ENCODE measurements around the gene LEO1.
"Not testable (repeated sequence)": the region's sequence is repeated elsewhere in the genome, so short reads cannot be mapped to it uniquely, and the experiment has no call there.

Gene LEO1

DNA sequence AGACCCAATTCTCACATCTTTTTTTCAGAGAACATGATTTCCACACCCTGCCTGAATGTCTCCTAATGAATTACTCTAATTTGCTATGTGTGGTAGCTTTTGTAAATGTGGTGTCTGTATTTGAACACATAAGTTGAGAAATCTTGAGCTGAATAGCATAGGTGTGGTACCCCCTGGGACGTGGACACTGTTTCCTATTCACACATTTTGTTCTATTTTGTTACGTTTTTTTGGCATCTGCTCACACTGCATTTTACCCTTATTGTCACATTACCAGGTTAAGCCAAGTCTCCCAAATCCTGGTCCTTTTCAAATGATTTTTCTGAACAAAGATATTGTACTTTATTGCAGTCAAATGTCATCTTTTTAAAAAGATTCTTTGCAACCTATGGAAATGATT, 40.6 kb upstream of the LEO1 start:
- Histone ChIP-seq H3K4me3 (ENCODE audit: low read length in 2 of 2) (no peak overlapping the region), H3K9ac (ENCODE audit: low read length in 2 of 2) (no peak overlapping the region), H3K36me3 (ENCODE audit: control insufficient read depth in 2 of 2, insufficient read depth in 2 of 2, low read length in 2 of 2) (no peaks in the 10 kb centered on the region), H3K4me1 (ENCODE audit: control insufficient read depth, insufficient read depth, low read length) (peaks cover 8% of the 10 kb centered on the region), H3K9me3 (ENCODE audit: control insufficient read depth in 2 of 2, low read length in 2 of 2) (no peaks in the 10 kb centered on the region), H3K27ac (ENCODE audit: low read length) (no peak overlapping the region), H3K27me3 (ENCODE audit: control insufficient read depth in 1 of 2, insufficient read depth in 2 of 2, low read length in 2 of 2) (no peaks in the 10 kb centered on the region)

DNA sequence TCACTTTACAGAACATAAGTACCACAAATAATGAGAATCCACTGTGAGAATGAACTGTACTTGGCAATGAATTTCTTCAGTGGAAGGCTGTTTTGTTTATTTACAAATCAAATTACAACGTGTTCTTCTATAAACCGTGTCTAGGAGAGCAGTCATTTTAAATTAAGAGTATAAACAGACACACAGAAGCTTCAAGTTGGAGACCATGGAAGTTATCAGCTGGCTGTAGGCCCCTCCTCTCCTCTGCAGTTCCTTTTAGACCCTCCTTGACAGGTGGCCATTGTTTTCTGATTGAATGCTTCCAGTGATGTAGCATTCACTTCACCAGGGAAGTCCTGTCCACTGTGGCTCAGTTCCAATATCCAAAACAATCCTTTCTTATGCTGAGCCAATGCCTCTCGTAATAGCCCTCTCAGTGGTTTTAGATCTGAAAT, 40.1 kb upstream of the LEO1 start:
- Histone ChIP-seq H3K9me3 (ENCODE audit: control insufficient read depth in 2 of 2, low read length in 2 of 2) (no peaks in the 10 kb centered on the region), H3K9ac (ENCODE audit: low read length in 2 of 2) (no peak overlapping the region), H3K27ac (ENCODE audit: low read length) (no peak overlapping the region), H3K4me3 (ENCODE audit: low read length in 2 of 2) (no peak overlapping the region), H3K4me1 (ENCODE audit: control insufficient read depth, insufficient read depth, low read length) (peaks cover 8% of the 10 kb centered on the region), H3K36me3 (ENCODE audit: control insufficient read depth in 2 of 2, insufficient read depth in 2 of 2, low read length in 2 of 2) (no peaks in the 10 kb centered on the region), H3K27me3 (ENCODE audit: control insufficient read depth in 1 of 2, insufficient read depth in 2 of 2, low read length in 2 of 2) (no peaks in the 10 kb centered on the region)

DNA sequence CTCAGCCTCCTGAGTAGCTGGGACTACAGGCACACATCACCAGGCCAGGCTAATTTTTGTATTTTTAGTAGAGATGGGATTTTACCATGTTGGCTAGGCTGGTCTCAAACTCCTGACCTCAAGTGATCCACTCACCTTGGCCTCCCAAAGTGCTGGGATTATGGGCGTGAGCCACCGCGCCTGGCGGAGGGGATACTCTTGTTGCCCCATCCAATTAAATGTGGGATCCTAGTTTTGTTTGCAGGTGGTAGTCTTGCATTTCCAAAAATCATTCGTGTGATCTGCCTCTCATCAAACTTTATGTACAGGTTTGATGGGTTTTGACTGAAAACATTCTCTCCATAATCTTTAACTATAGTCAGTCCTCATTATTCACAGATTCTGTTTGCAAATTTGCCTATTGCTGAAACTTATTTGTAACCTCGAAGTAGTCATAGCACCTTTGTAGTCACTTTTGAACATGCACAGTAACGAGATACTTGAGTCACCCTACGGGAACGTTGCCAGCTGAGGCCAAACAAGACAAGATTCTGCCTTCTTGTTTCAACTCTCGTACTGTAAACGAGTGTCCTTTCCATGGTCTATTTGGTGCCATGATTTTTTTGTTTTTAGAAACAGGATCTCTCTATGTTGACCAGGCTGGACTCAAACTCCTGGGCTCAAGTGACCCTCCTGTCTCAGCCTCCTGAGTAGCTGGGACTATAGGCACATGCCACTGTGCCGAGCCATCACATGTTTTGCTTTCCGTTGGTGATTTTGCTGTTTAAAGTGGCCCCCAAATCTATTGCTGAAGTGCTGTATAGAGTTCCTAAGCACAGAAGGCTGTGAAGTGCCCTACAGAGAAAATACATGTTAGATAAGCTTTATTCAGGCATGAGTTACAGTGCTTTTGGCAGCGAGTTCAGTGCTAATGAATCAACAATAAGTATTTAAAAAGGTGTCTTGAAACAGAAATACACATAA, 39.3 kb upstream of the LEO1 start:
- H3K4me1 ChIP-seq (ENCODE audit: control insufficient read depth, insufficient read depth, low read length) = peaks cover 8% of the 10 kb centered on the region
- no peaks in the 10 kb centered on the region for H3K9me3 ChIP-seq (ENCODE audit: control insufficient read depth in 2 of 2, low read length in 2 of 2)
- H3K4me3 ChIP-seq (ENCODE audit: low read length in 2 of 2) = no peak overlapping the region
- no peak overlapping the region for H3K9ac ChIP-seq (ENCODE audit: low read length in 2 of 2)
- H3K27ac ChIP-seq (ENCODE audit: low read length) = no peak overlapping the region
- no peaks in the 10 kb centered on the region for H3K27me3 ChIP-seq (ENCODE audit: control insufficient read depth in 1 of 2, insufficient read depth in 2 of 2, low read length in 2 of 2)
- H3K36me3 ChIP-seq (ENCODE audit: control insufficient read depth in 2 of 2, insufficient read depth in 2 of 2, low read length in 2 of 2) = no peaks in the 10 kb centered on the region

DNA sequence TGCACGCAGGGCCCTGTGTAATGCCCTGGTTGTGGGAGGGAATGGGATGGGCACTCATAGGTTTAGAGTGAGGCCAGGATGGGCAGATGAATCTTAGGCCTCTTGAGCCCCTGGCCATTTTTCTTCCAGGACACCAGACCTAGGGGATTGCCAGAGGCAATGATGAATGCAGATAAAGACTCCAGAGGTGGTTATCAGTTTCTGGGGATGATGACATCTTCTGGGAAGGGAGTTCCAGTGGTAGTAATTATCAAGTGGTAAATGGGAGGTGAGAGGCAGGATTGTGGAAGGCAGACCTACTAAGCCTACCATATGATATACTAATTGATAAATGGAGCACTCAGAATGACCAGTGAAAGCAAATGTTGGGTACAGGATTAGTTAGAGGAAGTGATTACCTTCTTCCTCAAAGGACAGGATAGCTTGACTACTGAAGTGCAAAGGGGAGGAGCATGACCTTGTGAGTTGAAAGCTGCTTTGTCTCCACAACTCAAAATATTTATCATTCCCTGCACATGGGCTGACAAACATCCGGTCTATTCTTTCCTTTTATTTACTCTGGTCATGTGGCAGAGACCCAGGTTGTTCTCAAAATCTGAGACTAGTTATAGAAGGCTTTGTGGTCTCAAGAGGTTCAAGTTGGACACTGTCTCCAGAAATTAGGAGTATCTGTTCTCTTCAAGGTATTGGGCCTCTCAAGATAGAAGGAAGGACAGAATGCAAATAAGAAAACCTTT, 37.3 kb upstream of the LEO1 start:
- Histone ChIP-seq H3K4me1 (ENCODE audit: control insufficient read depth, insufficient read depth, low read length) (peaks cover 8% of the 10 kb centered on the region), H3K9me3 (ENCODE audit: control insufficient read depth in 2 of 2, low read length in 2 of 2) (no peaks in the 10 kb centered on the region), H3K36me3 (ENCODE audit: control insufficient read depth in 2 of 2, insufficient read depth in 2 of 2, low read length in 2 of 2) (no peaks in the 10 kb centered on the region), H3K9ac (ENCODE audit: low read length in 2 of 2) (no peak overlapping the region), H3K4me3 (ENCODE audit: low read length in 2 of 2) (no peak overlapping the region), H3K27me3 (ENCODE audit: control insufficient read depth in 1 of 2, insufficient read depth in 2 of 2, low read length in 2 of 2) (no peaks in the 10 kb centered on the region), H3K27ac (ENCODE audit: low read length) (no peak overlapping the region)

DNA sequence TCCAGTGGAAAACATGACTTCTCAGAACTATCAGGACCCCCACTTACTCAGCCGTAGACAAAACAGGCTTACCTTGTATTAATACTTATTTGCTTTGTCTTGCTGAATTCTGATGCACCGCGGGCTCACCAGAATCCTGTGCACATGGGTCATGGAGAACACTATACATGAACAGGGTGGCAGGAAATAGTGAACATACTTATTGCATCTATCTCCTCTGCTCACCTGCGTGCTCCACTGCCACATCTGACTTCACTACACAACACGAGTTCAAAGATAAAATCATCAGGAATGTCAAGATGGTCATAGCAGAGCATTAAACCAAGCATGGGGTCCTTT, 36.8 kb upstream of the LEO1 start:
- no peak overlapping the region for H3K4me3 ChIP-seq (ENCODE audit: low read length in 2 of 2)
- H3K9me3 ChIP-seq (ENCODE audit: control insufficient read depth in 2 of 2, low read length in 2 of 2) = no peaks in the 10 kb centered on the region
- no peaks in the 10 kb centered on the region for H3K27me3 ChIP-seq (ENCODE audit: control insufficient read depth in 1 of 2, insufficient read depth in 2 of 2, low read length in 2 of 2)
- H3K9ac ChIP-seq (ENCODE audit: low read length in 2 of 2) = no peak overlapping the region
- no peak overlapping the region for H3K27ac ChIP-seq (ENCODE audit: low read length)
- H3K36me3 ChIP-seq (ENCODE audit: control insufficient read depth in 2 of 2, insufficient read depth in 2 of 2, low read length in 2 of 2) = no peaks in the 10 kb centered on the region
- H3K4me1 ChIP-seq (ENCODE audit: control insufficient read depth, insufficient read depth, low read length) = peaks cover 8% of the 10 kb centered on the region

DNA sequence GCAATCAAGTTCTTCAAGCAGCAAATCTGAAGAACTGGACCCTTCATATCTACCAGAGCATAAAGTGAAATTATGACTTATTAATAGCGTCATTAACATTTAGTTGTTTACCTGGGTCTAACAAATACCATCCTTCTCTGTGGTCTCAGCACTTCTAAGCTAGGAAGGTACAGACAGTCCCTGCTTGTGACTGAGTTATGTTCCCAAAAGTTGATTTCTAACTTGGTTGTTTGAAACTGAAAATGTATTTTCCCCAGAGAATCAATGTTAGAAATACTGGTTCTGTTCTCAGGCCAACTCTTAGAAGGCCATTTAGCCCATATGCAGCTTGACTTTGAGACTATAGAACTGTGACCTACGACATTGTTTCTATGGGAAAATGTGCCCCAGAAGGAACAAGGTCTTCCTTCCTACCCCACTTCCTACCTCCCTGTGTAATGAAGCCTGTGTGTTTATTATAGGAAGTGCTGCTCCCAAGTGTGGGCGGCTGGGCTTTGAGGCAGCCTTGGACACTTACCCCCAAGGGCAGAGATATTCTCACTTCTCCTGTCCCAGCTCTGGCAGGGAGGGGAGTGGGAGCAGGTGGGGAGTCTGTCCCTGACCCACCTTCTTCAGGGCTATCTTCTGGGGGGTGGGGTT, 35.2 kb upstream of the LEO1 start:
- no peaks in the 10 kb centered on the region for H3K27me3 ChIP-seq (ENCODE audit: control insufficient read depth in 1 of 2, insufficient read depth in 2 of 2, low read length in 2 of 2)
- H3K9ac ChIP-seq (ENCODE audit: low read length in 2 of 2) = no peak overlapping the region
- no peak overlapping the region for H3K27ac ChIP-seq (ENCODE audit: low read length)
- no peak overlapping the region for H3K4me3 ChIP-seq (ENCODE audit: low read length in 2 of 2)
- no peaks in the 10 kb centered on the region for H3K36me3 ChIP-seq (ENCODE audit: control insufficient read depth in 2 of 2, insufficient read depth in 2 of 2, low read length in 2 of 2)
- H3K4me1 ChIP-seq (ENCODE audit: control insufficient read depth, insufficient read depth, low read length) = peaks cover 2% of the 10 kb centered on the region
- H3K9me3 ChIP-seq (ENCODE audit: control insufficient read depth in 2 of 2, low read length in 2 of 2) = no peaks in the 10 kb centered on the region

DNA sequence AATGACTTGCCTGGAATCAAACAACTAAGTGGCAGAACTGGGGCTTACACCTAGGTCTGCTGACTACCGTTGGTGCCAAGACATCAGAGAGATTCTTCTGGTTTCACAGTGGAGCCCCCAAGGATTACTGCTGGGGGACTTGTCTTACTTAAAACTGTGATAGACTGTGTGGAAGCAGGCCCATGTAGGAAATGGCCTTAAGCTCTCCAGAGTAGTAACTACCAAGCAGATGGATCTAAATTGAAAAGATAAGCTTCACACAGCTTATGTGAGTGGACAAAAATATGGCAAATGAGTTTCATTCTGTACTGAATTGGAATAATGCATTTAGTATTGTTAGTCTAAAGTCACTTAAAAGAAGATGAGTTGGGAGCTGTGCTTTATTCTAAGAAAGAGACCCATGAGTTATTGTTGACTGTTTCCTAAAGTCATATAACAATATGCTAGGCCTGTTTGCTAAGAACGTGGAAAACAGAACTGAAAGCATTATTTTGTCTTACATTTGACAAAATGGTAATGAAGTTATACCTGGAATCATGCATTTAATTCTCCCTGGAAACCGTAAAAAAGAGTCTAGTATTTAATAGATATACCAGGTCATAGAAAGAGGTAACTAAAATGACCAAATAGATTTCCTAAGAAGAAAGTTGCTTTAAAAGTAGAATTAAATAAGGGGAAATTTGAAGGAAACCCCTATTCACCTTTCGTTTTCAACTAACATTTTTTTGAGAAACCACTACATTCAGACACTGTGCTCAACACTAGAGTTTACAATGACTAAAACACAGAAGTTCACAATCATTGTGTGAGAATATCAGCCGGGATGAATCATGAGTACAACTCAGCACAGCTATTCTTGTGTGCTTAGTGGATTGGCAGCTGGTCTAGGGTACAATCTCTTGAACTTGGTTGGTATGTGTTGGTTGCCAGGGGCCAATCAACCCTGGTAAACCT, 34.4 kb upstream of the LEO1 start:
- Histone ChIP-seq H3K9ac (ENCODE audit: low read length in 2 of 2) (no peak overlapping the region), H3K4me1 (ENCODE audit: control insufficient read depth, insufficient read depth, low read length) (no peaks in the 10 kb centered on the region), H3K27ac (ENCODE audit: low read length) (no peak overlapping the region)

DNA sequence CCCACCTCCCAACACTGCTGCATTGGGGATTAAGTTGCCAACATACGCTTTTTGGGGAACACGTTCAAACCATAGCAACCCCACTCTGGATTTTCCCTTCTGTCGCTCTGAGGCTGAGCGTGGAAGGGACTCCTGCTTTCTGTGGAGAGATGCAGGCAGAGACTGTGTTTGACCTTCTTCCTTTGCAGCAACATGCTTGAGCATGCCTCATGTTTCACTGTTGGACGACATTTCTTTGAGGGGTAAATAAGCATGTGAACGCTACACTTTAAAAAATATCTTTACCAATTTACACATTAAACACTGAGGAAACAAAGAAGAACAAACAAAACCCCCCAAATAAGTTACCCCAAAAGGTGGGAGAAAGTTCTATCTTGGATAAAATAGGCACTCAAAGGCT, 33.2 kb upstream of the LEO1 start:
- Histone ChIP-seq H3K9ac (ENCODE audit: low read length in 2 of 2) (no peak overlapping the region), H3K27ac (ENCODE audit: low read length) (no peak overlapping the region), H3K4me1 (ENCODE audit: control insufficient read depth, insufficient read depth, low read length) (no peaks in the 10 kb centered on the region), H3K27me3 (ENCODE audit: control insufficient read depth in 1 of 2, insufficient read depth in 2 of 2, low read length in 2 of 2) (no peaks in the 10 kb centered on the region), H3K4me3 (ENCODE audit: low read length in 2 of 2) (no peak overlapping the region), H3K9me3 (ENCODE audit: control insufficient read depth in 2 of 2, low read length in 2 of 2) (no peaks in the 10 kb centered on the region), H3K36me3 (ENCODE audit: control insufficient read depth in 2 of 2, insufficient read depth in 2 of 2, low read length in 2 of 2) (no peaks in the 10 kb centered on the region)

More for the DNA sequence above, 34.4 kb upstream of the LEO1 start:
- Histone ChIP-seq H3K36me3 (ENCODE audit: control insufficient read depth in 2 of 2, insufficient read depth in 2 of 2, low read length in 2 of 2) (no peaks in the 10 kb centered on the region), H3K27me3 (ENCODE audit: control insufficient read depth in 1 of 2, insufficient read depth in 2 of 2, low read length in 2 of 2) (no peaks in the 10 kb centered on the region), H3K4me3 (ENCODE audit: low read length in 2 of 2) (no peak overlapping the region), H3K9me3 (ENCODE audit: control insufficient read depth in 2 of 2, low read length in 2 of 2) (no peaks in the 10 kb centered on the region)

DNA sequence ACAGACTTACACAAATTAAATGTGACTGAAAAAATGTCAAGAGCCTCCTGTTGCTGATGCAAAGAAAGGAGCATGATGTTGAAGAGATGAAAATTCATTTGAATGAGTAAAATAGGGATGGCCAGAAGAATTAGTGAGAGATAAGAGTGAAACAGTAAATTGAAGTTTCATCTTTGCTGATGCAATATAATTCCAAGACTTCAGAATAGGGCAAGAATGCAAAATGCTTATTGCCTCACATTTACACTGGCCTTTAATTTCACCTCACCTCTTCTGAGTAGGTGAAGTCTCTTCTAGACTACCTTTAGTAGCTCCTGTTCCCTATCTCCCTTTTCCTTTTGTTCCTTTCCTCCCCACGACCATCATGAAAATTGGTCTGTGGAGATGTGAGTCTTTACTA, 32.1 kb upstream of the LEO1 start:
- H3K36me3 ChIP-seq (ENCODE audit: control insufficient read depth in 2 of 2, insufficient read depth in 2 of 2, low read length in 2 of 2) = no peaks in the 10 kb centered on the region
- no peaks in the 10 kb centered on the region for H3K9me3 ChIP-seq (ENCODE audit: control insufficient read depth in 2 of 2, low read length in 2 of 2)
- H3K27ac ChIP-seq (ENCODE audit: low read length) = no peak overlapping the region
- no peaks in the 10 kb centered on the region for H3K4me1 ChIP-seq (ENCODE audit: control insufficient read depth, insufficient read depth, low read length)
- no peak overlapping the region for H3K9ac ChIP-seq (ENCODE audit: low read length in 2 of 2)
- H3K4me3 ChIP-seq (ENCODE audit: low read length in 2 of 2) = no peak overlapping the region
- no peaks in the 10 kb centered on the region for H3K27me3 ChIP-seq (ENCODE audit: control insufficient read depth in 1 of 2, insufficient read depth in 2 of 2, low read length in 2 of 2)

DNA sequence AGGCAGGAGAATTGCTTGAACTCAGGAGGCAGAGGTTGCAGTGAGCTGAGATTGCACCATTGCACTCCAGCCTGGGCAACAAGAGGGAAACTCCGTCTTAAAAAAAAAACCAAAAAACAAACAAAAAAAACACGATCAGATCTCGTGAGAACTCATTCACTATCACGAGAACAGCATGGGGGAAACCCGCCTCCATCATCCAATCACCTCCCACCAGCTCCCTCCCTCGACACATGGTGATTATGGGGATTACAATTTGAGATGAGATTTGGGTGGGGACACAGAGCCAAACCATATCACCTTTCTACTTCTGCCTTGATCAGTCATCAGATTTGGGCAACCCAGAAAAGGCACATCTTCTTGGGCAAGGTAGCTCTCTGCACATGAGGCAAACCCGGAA, 31.5 kb upstream of the LEO1 start:
- H3K27ac ChIP-seq (ENCODE audit: low read length); H3K9me3 ChIP-seq (ENCODE audit: control insufficient read depth in 2 of 2, low read length in 2 of 2); H3K27me3 ChIP-seq (ENCODE audit: control insufficient read depth in 1 of 2, insufficient read depth in 2 of 2, low read length in 2 of 2); H3K9ac ChIP-seq (ENCODE audit: low read length in 2 of 2); H3K4me1 ChIP-seq (ENCODE audit: control insufficient read depth, insufficient read depth, low read length); H3K4me3 ChIP-seq (ENCODE audit: low read length in 2 of 2); H3K36me3 ChIP-seq (ENCODE audit: control insufficient read depth in 2 of 2, insufficient read depth in 2 of 2, low read length in 2 of 2): not testable (repeated sequence)

All from stomach smooth muscle (tissue), 2 donors.